ENCODE data around the gene MTX2. TPM values are rescaled to one million over a fixed set of nuclear protein-coding genes. Genes with fewer than 3 reads are reported as not detected.

The MTX2 gene
- total RNA-seq = 10 to 100 TPM; 27.4 to 28.6 TPM

GRCh38 chr2:176269319-176270099 is at the start of gene MTX2:
Gene MTX2 (plus strand): TSS chr2:176269442. CDS start chr2:176269630, 188 bp downstream.
- POLR2A ChIA-PET = no interaction called here
- CTCF ChIA-PET = no interaction called here

- CTCF ChIA-PET = no interaction called here
Measured at GRCh38 chr2:176227874-176228273, 41.4 kb upstream of the MTX2 start.

GRCh38 chr2:176234156-176234555 is 35.1 kb upstream of the MTX2 start:
- ChIA-PET POLR2A (no interaction called here), CTCF (no interaction called here)

More at GRCh38 chr2:176227874-176228273, 41.4 kb upstream of the MTX2 start:
- POLR2A ChIA-PET = no interaction called here

DNA sequence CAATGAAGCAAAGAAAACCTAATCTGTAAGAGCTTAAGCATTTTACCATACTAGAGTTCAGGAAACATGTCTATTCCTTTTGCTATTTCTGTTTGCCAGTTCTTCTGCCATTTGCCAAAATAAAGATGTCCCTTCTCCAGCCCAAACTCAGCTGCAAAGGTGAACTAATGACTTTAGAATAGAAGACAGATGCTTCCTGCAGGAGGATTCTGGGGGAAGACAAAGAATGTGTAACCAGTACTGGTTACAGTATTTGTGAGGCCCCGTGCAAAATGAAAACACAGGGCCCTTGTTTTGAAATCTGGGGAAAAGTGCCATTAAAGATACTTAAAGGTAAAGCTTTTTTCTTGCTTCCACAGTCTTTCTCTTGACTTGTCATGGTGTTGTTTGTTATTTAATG is 34.3 kb upstream of the MTX2 start:
- POLR2A ChIA-PET = no interaction called here
- CTCF ChIA-PET = no interaction called here

GRCh38 chr2:176237456-176237855 is 31.8 kb upstream of the MTX2 start:
- ChIA-PET CTCF (no interaction called here), POLR2A (no interaction called here)

DNA sequence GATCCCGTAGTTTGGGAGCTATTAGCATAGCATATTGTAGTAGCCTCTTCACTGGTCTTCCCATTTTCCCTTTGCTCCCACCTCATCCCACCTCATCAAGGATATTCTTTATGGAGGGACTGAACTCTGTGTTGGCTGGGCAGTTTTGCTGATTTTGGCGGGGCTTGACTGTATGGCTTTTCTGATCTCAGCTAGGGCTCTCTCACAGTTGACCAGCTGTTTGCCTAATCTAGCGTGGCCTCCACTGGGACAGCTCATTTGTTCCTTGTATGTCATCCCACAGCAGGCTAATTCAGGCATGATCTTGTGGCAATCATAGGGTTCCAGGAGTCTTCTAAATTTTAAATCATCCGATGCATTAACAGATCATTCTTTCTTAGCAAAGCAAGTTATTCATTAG is 30.2 kb upstream of the MTX2 start:
- ChIA-PET POLR2A (no interaction called here), CTCF (no interaction called here)

DNA sequence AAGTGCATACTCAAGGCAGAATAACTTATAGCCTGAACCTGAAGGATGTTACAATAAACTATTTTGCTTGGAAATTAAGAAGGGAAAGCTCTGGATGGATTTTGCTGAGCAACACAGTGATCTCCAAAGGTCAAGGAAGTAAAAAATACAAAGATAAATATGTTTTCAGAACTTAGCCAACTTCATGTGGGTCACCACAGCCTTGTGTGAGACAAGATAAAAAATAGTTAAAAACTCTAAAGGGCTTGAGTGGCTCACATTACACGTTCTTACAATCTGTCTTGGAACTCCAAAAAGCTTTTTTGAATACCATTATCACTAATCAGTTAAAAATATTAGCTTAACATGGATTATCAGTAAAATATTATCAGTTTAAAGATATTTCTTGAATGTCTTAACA is 28.9 kb upstream of the MTX2 start:
- CTCF ChIA-PET = no interaction called here
- POLR2A ChIA-PET = no interaction called here

GRCh38 chr2:176242276-176242675 is 27.0 kb upstream of the MTX2 start:
- ChIA-PET CTCF (no interaction called here), POLR2A (no interaction called here)

- ChIA-PET POLR2A (no interaction called here), CTCF (no interaction called here)
Measured at GRCh38 chr2:176246331-176246730, 22.9 kb upstream of the MTX2 start.

- POLR2A ChIA-PET = no interaction called here
- CTCF ChIA-PET = no interaction called here
Measured at GRCh38 chr2:176247859-176248258, 21.4 kb upstream of the MTX2 start.

DNA sequence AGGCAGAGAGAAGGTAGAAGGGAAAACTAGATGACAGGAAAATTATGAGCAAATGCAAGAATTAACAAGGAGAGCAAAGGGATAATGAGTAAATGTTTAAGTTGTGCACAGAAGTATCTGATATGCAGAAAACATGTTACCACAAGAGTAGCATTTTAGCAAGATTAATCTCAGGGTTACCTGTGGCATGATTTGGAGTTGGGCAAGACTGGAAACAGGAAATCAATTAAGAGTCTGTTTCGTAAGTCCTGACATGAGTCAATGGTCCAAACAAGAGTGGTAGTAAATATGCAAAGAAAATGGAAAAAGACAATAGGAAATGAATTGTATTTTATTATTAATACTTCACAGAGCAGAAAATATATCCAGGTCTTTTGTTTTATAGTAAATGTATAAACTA is 17.3 kb upstream of the MTX2 start:
- POLR2A ChIA-PET = no interaction called here
- CTCF ChIA-PET = no interaction called here

GRCh38 chr2:176260689-176261088 is 8.6 kb upstream of the MTX2 start:
- CTCF ChIA-PET = no interaction called here

GRCh38 chr2:176261136-176261535 is 8.1 kb upstream of the MTX2 start:
- CTCF ChIA-PET = no interaction called here

More at GRCh38 chr2:176260689-176261088, 8.6 kb upstream of the MTX2 start:
- POLR2A ChIA-PET = no interaction called here

DNA sequence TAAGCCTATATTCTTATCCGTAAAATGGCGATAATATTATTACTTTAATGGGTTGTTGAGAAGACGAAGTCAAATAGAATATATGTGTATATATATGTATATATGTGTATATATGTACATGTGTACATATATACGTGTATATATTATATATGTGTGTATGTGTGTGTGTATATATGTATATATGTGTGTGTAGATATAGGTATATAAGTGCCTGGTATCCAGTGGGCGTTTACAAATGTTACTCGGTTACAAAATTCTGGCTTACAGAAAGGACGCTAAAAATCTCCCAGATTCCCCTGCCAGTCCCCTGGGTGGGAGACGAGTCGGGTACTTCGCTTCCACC is 295 bp upstream of the MTX2 start:
- ChIA-PET POLR2A (no interaction called here), CTCF (no interaction called here)

More at GRCh38 chr2:176261136-176261535, 8.1 kb upstream of the MTX2 start:
- POLR2A ChIA-PET = no interaction called here

- CTCF ChIA-PET = no interaction called here
- POLR2A ChIA-PET = no interaction called here
Measured at GRCh38 chr2:176270100-176270750, 983 bp downstream of the MTX2 start.

- CTCF ChIA-PET = no interaction called here
Measured at GRCh38 chr2:176272870-176273459, 3.7 kb downstream of the MTX2 start.

DNA sequence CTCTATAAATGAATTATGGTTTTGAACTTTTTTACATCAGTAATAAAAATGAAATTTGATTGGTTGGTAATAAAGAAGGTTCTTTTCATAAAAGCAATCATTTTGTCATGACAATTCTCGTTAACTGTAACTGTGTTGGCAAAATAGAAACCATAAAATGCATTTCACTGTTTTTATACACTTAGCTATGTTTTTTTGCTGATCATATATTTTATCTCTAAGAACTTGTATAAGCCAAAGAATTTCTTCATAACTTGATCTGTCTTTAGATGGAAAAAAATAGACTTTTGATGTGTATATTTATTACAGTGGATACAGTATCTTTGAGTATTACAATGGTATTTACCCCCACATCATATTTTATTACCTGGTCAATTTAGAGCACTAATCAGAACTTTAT is 9.7 kb downstream of the MTX2 start:
- ChIA-PET CTCF (no interaction called here), POLR2A (no interaction called here)

More at GRCh38 chr2:176272870-176273459, 3.7 kb downstream of the MTX2 start:
- POLR2A ChIA-PET = no interaction called here

DNA sequence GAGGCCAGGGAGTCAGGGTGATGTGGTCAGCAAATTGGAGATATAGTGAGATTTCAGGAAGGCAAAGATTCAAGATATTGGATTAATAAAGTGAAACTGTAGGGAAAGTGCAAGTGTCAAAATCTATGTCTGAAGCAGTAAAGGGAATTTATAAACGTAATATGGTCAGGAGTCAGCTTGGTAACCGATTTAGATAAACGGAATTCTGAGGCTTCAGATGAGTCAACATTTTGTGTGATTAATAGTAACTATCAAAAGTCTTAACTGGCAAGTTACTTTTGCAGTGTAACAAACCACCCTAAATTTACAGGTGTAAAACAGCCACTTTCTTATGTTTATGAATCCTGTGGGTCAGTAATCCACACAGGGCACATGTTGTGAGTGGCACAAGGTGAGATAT is 10.9 kb downstream of the MTX2 start:
- CTCF ChIA-PET = no interaction called here
- POLR2A ChIA-PET = no interaction called here

DNA sequence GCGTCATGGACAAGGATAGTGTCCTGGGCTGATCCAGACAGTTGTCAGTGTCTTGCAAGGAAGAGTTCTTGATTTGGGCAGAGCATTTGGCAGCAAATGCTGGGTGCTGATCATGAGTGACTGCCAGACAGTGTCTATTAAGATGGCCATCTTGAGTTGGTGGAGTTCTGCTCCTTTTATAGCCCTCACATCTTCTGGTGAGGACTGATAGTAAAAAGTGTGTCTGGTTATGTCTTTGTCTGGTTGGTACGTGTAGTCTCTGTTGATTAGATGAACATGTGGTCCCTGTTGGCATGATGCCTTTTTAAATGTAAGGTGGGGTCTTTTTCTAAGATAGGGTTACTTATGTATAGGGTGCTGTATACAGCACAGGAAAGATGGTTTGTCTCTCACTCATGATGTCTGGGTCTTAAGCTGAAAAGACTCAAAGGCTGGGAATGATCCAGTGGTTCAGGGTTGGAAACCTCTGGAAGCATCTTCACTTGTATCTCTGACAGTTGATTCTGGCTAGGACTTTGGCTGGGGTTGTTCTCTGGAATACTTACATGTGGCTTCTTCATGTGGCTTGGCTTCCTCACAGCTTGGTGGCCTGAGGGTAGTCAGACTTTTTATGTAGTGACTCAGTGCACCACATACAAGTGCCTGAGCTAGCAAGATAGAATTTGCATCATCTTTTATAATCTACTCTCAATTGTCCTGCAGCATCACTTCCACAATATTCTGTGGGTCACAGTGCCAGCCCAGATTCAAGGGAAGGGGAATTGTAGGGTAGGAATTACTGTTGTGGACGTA is 11.8 kb downstream of the MTX2 start:
- ChIA-PET CTCF (no interaction called here), POLR2A (no interaction called here)

GRCh38 chr2:176283291-176284068 is 14.2 kb downstream of the MTX2 start:
- ChIA-PET POLR2A (no interaction called here), CTCF (no interaction called here)

Data from activated CD8-positive, alpha-beta memory T cell treated with anti-CD3 and anti-CD28 coated beads for 36 hours (primary cell).